NB4 (cell line): ENCODE measurements around the gene TFPT.

Source experiments
- DNase-seq: peaks from one replicate; pipeline ENCODE4 v3.0.0; 2010; ENCODE audit warnings: low read depth
- H3K4me3 ChIP-seq: one replicate; pipeline ENCODE4 v1.5.1; 2011; ENCODE audit warnings: mild to moderate bottlenecking, low read depth, low read length, moderate library complexity
- MYC ChIP-seq: IDR thresholded peaks from 2 replicates; pipeline ENCODE4 v1.6.1; 2011; ENCODE audit warnings: low read depth, low read length
- POLR2A ChIP-seq: IDR thresholded peaks from 2 replicates; pipeline ENCODE4 v1.6.1; 2011; ENCODE audit warnings: mild to moderate bottlenecking; ENCODE audit not compliant: insufficient read length; ENCODE audit errors: extremely low read depth
- TF ChIP-seq, protein P1 (sequence below): IDR thresholded peaks from 2 replicates; pipeline ENCODE4 v1.6.1; 2011; ENCODE audit warnings: low read depth, low read length
- TF ChIP-seq, protein P2 (sequence below): IDR thresholded peaks from one replicate; pipeline ENCODE4 v1.5.1; 2012; ENCODE audit warnings: low read depth, low read length

The TFPT gene

DNA sequence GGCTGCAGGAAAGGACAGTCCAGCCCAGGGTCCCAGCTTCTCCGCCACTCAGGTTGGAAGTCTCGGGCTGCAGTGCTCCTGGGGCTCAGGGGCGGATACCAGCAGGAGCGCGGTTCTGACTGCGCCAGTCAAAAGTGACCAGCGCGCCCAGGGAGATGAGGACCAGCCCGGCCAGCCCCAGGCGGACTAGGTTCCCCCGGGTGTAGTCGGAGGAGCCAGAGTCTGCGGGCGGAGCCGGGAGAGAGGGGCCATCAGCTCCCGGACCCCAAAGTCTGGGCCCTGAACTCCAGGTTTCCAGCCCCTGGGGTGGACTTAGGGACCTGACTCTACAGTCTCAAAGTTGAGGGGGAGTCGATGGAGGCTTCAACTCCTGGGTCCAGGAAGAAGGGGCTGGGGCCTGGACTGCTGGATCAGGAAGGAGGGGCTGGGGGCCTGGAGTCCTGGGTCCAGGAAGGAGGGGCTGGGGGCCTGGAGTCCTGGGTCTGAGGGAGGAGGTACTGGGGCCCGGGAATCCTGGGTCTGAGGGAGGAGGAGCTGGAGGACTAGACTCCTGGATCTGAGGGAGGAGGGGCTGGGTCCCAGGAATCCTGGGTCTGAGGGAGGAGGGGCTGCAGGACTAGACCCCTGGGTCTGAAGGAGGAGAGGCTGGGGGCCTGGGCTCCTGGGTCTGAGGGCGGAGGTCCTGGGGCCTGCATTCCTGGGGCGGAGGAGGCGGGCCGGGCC lies 20.2 kb downstream of the TFPT start:
- H3K4me3 ChIP-seq: no peak overlapping the region
- DNase-seq: no peak
- TF ChIP-seq, protein P1, sequence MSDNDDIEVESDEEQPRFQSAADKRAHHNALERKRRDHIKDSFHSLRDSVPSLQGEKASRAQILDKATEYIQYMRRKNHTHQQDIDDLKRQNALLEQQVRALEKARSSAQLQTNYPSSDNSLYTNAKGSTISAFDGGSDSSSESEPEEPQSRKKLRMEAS: no peak
- TF ChIP-seq, protein P2, sequence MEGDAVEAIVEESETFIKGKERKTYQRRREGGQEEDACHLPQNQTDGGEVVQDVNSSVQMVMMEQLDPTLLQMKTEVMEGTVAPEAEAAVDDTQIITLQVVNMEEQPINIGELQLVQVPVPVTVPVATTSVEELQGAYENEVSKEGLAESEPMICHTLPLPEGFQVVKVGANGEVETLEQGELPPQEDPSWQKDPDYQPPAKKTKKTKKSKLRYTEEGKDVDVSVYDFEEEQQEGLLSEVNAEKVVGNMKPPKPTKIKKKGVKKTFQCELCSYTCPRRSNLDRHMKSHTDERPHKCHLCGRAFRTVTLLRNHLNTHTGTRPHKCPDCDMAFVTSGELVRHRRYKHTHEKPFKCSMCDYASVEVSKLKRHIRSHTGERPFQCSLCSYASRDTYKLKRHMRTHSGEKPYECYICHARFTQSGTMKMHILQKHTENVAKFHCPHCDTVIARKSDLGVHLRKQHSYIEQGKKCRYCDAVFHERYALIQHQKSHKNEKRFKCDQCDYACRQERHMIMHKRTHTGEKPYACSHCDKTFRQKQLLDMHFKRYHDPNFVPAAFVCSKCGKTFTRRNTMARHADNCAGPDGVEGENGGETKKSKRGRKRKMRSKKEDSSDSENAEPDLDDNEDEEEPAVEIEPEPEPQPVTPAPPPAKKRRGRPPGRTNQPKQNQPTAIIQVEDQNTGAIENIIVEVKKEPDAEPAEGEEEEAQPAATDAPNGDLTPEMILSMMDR: no peak
- TF ChIP-seq MYC: no peak

GRCh38 chr19:54094426-54095000 lies 20.9 kb downstream of the TFPT start:
- TF ChIP-seq, protein P2: no peak
- no peak for TF ChIP-seq MYC
- TF ChIP-seq, protein P1: no peak
- TF ChIP-seq POLR2A: no peak
- no peak overlapping the region for H3K4me3 ChIP-seq
- peak; percentile 47 for DNase-seq

DNA sequence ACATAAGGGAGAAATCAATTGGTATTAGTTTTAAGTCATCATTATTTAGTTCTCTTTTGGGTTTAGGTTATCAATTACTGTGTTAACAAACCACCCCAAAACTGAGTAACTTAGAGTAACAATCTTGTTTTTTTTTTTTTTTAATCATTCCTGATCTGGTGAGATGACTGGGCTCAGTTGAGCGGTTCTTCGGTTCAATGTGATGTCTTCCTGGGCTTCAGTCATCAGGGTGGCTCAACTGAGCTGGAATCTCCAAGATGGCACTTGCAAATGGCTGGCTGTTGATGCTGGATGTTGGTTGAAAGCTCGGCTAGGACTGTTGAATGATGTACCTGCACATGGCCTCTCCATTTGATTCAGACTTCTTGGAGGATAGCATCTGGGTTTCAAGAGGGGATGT lies 31.0 kb downstream of the TFPT start:
- DNase-seq: no peak
- TF ChIP-seq MYC (no peak), POLR2A (no peak)
- TF ChIP-seq, protein P2: no peak
- TF ChIP-seq, protein P1: no peak
- no peak overlapping the region for H3K4me3 ChIP-seq

DNA sequence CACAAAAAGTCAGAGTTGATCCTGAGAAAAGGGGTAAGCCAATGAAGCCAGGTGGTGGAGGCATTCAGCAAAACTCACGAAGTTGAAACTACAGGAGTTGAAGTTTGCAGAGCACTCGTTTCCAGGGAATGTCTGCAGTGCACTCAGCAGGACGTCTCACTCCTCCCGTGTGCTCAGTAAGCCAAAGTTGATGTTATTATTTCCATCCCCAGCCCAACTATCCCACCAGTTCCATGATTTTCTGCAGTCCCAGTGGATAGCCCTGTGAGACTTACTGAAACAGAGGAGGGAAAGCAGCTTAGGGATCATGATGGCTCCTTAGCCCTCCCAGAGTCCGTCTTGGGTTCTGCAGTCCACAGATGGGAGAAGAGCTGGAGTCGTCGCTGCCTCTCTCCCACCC lies 34.4 kb downstream of the TFPT start, which contains the start of gene TARM1:
TSS of gene TARM1 (minus strand) at position 334 of the 400 bp plus-strand sequence. CDS start at position 309, 25 bp downstream.
- no peak within 1 kb of the TSS for H3K4me3 ChIP-seq
- no peak for DNase-seq

DNA sequence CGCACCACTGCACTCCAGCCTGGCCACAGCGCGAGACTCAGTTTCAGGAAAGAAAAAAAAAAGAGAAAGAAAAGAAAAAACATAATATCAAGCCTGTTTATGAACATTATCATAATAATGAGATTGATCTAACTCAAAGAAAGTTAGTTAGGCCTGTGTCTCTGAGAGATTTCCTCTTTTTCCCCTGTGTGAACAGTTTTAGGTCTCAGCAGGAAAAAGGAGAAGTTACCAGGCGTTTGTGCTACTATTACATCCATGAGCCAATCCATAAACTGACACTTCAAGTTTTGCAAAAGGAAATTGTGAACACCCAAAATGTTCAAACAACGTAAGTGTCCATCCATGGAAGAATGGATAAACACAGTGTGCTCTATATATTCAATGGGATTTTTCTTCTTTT lies 38.1 kb downstream of the TFPT start:
- TF ChIP-seq MYC (no peak), POLR2A (no peak)
- TF ChIP-seq, protein P1: no peak
- TF ChIP-seq, protein P2: no peak

More for the DNA sequence above, 34.4 kb downstream of the TFPT start, which contains the start of gene TARM1:
- TF ChIP-seq, protein P2: no peak
- TF ChIP-seq, protein P1: no peak
- TF ChIP-seq MYC (no peak), POLR2A (no peak)

More for the DNA sequence above, 38.1 kb downstream of the TFPT start:
- DNase-seq: peak; percentile 74
- H3K4me3 ChIP-seq: no peak overlapping the region
